Measurements from ENCODE around the gene ZNF577. TPM values are rescaled to one million over a fixed set of nuclear protein-coding genes. Genes with fewer than 3 reads are reported as not detected.

ZNF577 gene
- 9.3 TPM for total RNA-seq (ENCODE audit: unreplicated experiment)
- long read RNA-seq, partial matches to known transcripts: 0 of 5 reads
- long read RNA-seq, other reads (novel, unspliced or antisense): 2 of 5 reads

DNA sequence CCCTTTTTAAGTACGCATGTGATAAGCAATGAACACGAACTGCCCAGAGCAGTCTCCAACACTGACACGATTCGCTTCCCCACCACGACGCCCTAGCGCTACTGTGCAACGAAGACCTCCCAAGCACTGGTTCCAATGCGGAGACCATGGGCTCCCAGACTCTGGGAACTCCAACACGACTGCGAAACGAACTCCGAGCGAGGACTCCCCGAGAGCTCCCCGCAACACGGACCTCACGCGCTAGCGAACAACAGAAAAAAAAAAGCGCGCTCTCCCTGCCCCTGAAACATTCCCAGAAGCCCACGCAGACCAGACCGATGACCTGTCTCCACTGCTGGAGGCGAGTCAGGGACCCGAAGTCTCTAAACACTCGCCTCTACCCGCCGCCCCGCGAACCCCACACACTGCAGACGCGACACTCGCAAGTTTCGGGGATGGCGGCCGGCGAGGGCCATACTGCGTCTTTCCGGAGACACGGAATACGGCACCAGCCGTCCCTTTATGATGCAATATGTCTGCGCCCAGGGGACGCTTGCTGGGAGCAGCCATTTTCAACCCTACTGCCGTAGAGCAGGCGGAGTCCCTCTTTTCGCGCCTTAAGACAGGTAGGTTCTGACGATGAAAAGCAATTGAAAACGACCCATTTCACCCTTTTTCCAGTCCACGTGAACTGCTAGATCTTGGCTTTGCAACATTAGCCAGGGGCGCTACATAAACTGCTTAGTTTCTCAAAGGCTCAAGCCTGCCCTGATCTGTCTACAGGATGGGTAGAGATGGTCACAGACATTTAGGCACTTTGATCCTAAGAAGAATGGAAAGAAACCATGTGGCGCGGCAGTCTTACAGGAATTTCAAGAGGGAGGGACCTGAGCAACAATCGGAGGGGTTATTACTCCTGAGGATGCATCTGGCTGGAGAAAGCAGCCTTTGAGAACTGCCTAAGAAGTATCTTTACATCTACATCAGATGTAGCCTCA lies at the start of gene ZNF577:
Gene ZNF577 (minus strand): TSS at position 430 of the 977 bp plus-strand sequence. CDS start 7,569 bp downstream, outside the sequence.
- peaks cover 4% of the 10 kb centered on the region for H3K4me1 Mint-ChIP-seq (ENCODE audit: unreplicated experiment)
- peaks cover 55% of the 10 kb centered on the region for H3K36me3 Mint-ChIP-seq (ENCODE audit: low read depth, unreplicated experiment)
- peak; percentile 87 for DNase-seq (ENCODE audit: low spot score)
- peak within 1 kb of the TSS; percentile 90 for H3K27ac Mint-ChIP-seq (ENCODE audit: unreplicated experiment)
- peaks cover 24% of the 10 kb centered on the region for H3K9me3 Mint-ChIP-seq (ENCODE audit: unreplicated experiment)
- H3K27me3 Mint-ChIP-seq (ENCODE audit: unreplicated experiment): no peaks in the 10 kb centered on the region
- TF ChIP-seq, protein P1, sequence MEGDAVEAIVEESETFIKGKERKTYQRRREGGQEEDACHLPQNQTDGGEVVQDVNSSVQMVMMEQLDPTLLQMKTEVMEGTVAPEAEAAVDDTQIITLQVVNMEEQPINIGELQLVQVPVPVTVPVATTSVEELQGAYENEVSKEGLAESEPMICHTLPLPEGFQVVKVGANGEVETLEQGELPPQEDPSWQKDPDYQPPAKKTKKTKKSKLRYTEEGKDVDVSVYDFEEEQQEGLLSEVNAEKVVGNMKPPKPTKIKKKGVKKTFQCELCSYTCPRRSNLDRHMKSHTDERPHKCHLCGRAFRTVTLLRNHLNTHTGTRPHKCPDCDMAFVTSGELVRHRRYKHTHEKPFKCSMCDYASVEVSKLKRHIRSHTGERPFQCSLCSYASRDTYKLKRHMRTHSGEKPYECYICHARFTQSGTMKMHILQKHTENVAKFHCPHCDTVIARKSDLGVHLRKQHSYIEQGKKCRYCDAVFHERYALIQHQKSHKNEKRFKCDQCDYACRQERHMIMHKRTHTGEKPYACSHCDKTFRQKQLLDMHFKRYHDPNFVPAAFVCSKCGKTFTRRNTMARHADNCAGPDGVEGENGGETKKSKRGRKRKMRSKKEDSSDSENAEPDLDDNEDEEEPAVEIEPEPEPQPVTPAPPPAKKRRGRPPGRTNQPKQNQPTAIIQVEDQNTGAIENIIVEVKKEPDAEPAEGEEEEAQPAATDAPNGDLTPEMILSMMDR (IDR thresholded peaks at IDR 0.05; ENCODE audit: unreplicated experiment): no peak
- H3K4me3 Mint-ChIP-seq (ENCODE audit: unreplicated experiment): peak within 1 kb of the TSS; percentile 99

GRCh38 chr19:51931921-51932320 lies 44.2 kb upstream of the ZNF577 start:
- H3K9me3 Mint-ChIP-seq (ENCODE audit: unreplicated experiment): peaks cover 12% of the 10 kb centered on the region
- peaks cover 15% of the 10 kb centered on the region for H3K4me1 Mint-ChIP-seq (ENCODE audit: unreplicated experiment)
- peaks cover 60% of the 10 kb centered on the region for H3K36me3 Mint-ChIP-seq (ENCODE audit: low read depth, unreplicated experiment)
- H3K4me3 Mint-ChIP-seq (ENCODE audit: unreplicated experiment): peak overlapping the region; percentile 63
- DNase-seq (ENCODE audit: low spot score): no peak
- H3K27ac Mint-ChIP-seq (ENCODE audit: unreplicated experiment): no peak overlapping the region
- TF ChIP-seq, protein P1 (IDR thresholded peaks at IDR 0.05; ENCODE audit: unreplicated experiment): no peak
- H3K27me3 Mint-ChIP-seq (ENCODE audit: unreplicated experiment): peaks cover 9% of the 10 kb centered on the region

GRCh38 chr19:51927859-51928258 lies 40.1 kb upstream of the ZNF577 start:
- peaks cover 18% of the 10 kb centered on the region for H3K27me3 Mint-ChIP-seq (ENCODE audit: unreplicated experiment)
- TF ChIP-seq, protein P1 (IDR thresholded peaks at IDR 0.05; ENCODE audit: unreplicated experiment): no peak
- H3K36me3 Mint-ChIP-seq (ENCODE audit: low read depth, unreplicated experiment): peaks cover 39% of the 10 kb centered on the region
- H3K4me3 Mint-ChIP-seq (ENCODE audit: unreplicated experiment): peak overlapping the region; percentile 99
- DNase-seq (ENCODE audit: low spot score): no peak
- peaks cover 35% of the 10 kb centered on the region for H3K9me3 Mint-ChIP-seq (ENCODE audit: unreplicated experiment)
- peak overlapping the region; percentile 97 for H3K27ac Mint-ChIP-seq (ENCODE audit: unreplicated experiment)
- peaks cover 20% of the 10 kb centered on the region for H3K4me1 Mint-ChIP-seq (ENCODE audit: unreplicated experiment)

DNA sequence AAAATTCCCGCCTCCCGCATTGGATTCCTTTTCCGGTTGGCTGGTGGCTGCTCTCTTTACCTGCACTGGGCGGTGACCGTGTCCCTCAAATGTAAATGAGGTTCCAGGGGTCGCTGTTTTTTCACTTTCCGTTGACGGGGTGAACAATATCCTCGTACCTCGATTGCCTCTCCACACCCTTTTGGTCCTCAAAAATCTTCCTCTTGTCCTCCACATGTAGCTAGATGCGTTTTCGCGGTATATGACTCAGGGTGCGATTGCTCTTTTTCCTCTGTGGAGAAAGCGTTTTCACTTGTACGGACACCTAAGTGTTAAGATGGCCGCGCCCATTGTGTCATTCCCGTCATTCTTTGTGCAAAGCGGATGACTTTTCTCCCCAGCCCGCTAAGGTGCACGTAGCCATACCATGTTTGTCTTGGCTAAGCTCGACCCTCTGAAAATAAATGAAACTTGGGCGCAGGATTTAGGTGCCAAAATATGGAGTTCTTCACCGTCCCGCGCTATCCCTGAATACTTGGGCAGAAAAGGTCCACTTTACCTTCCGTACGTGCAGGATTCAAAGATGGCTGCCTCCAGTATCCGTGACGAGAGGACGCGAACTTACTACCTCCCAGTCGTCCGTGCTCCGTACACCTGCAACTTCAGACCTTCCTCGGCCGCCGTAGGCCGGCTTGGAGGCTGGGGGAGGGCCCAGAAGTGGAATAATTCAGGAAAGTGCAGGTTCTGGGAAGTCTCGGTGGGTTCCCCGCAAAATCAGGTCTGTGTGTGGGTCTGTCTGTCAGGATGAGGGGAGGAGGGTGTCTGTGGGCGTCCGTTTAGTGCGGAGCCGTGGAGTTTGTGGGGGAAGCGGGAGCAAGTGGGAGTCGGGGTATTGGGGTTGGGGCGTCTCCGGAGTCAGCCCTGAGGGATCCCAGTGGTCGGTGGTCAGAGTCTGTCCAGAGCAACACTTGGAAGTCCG lies 39.3 kb upstream of the ZNF577 start, which contains the start of gene ZNF613:
Gene ZNF613 (plus strand): TSS at position 689 of the 958 bp plus-strand sequence. CDS start 8,749 bp downstream, outside the sequence.
- TF ChIP-seq, protein P1 (IDR thresholded peaks at IDR 0.05; ENCODE audit: unreplicated experiment): no peak
- peaks cover 20% of the 10 kb centered on the region for H3K4me1 Mint-ChIP-seq (ENCODE audit: unreplicated experiment)
- peak; percentile 79 for DNase-seq (ENCODE audit: low spot score)
- H3K27me3 Mint-ChIP-seq (ENCODE audit: unreplicated experiment): peaks cover 19% of the 10 kb centered on the region
- peaks cover 43% of the 10 kb centered on the region for H3K36me3 Mint-ChIP-seq (ENCODE audit: low read depth, unreplicated experiment)
- H3K4me3 Mint-ChIP-seq (ENCODE audit: unreplicated experiment): peak within 1 kb of the TSS; percentile 99
- H3K27ac Mint-ChIP-seq (ENCODE audit: unreplicated experiment): peak within 1 kb of the TSS; percentile 97
- peaks cover 41% of the 10 kb centered on the region for H3K9me3 Mint-ChIP-seq (ENCODE audit: unreplicated experiment)
